GM19099 (cell line): ENCODE results near the gene ZDHHC14.

ENCODE experiments used
- POLR2A ChIP-seq: IDR thresholded peaks from 3 replicates; pipeline ENCODE4 v1.6.1; 2011; ENCODE audit warnings: low read depth; ENCODE audit not compliant: insufficient read length; ENCODE audit errors: extremely low read depth

The ZDHHC14 gene

GRCh38 chr6:157574851-157575424 is 193.9 kb downstream of the ZDHHC14 start:
- TF ChIP-seq POLR2A = no peak

GRCh38 chr6:157575436-157576145 is 194.6 kb downstream of the ZDHHC14 start:
- TF ChIP-seq POLR2A = no peak

DNA sequence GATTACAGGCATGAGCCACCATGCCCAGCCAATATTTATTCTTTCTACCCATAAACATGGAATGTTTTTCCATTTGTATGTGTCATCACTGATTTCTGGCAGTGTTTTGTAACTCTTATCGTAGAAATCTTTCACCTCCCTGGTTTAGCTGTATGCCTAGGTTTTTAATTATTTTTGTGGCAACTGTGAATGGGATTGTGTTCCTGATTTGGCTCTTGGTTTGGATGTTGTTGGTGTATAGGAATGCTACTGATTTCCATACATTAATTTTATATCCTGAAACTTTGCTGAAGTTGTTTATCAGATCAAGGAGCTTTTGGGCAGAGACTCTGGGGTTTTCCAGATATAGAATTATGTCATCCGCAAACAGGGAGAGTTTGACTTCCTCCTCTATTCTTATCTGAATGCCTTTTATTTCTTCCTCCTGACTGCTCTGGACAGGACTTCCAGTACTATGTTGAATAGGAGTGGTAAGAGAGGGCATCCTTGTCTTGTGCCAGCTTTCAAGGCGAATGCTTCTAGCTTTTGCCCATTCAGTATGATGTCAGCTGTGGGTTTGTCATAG is 198.6 kb downstream of the ZDHHC14 start:
- TF ChIP-seq POLR2A = no peak

GRCh38 chr6:157584036-157584435 is 203.0 kb downstream of the ZDHHC14 start:
- TF ChIP-seq POLR2A = no peak

GRCh38 chr6:157585274-157586087 is 204.5 kb downstream of the ZDHHC14 start:
- TF ChIP-seq POLR2A = no peak

DNA sequence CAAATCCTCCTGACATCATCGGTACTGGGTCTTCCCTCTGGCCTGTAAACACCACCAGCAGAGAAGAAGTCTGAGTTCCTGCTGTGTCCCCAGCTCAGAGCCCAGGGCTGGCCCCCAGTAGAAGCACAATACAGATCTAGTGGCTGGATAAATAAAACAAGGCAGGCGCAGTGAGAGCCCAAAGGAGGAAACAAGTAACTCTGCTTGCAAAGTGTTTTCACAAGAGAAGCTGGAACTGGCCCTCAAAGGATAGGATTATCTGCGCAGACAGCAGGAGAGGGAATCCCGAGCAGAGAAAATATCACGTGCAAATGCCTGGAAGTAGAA is 205.1 kb downstream of the ZDHHC14 start:
- TF ChIP-seq POLR2A = no peak

GRCh38 chr6:157586476-157587126 is 205.6 kb downstream of the ZDHHC14 start:
- no peak for TF ChIP-seq POLR2A

DNA sequence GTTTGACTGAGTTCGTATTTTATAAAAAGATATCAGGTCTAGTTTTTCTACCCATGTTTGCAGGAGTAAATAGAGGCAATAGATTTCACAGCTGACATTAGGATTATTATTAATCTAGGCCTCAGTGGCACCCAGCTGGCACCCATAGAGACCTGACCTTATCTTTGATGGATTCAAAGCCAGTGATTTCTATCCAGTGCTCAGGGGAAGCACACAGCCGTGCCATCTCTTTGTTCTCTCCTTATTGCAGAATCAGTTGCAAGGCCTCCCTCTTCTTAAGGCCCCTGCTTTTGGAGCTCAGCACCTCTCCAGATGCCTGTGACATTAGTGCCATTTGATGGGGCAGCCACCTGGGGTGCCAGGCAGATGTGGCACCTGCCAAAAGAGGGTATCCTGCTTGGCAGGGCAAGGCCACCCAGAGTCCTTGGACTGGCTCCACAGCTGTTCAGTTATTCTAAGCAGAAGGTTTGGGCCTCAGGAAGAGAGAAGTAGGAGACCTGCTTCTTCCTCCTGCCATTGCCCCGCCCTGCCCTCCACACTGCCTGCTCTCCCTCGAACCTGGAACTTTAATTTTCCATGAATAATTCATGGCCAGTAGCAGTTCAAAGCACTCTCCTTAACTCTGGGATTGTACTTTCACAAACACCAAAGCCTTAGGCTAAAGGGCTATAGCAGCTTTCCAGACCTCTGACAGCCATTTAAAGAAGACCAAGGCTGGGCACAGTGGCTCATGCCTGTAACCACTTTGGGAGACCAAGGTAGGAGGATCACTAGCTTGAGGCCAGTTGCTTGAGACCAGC is 206.3 kb downstream of the ZDHHC14 start:
- TF ChIP-seq POLR2A = no peak

DNA sequence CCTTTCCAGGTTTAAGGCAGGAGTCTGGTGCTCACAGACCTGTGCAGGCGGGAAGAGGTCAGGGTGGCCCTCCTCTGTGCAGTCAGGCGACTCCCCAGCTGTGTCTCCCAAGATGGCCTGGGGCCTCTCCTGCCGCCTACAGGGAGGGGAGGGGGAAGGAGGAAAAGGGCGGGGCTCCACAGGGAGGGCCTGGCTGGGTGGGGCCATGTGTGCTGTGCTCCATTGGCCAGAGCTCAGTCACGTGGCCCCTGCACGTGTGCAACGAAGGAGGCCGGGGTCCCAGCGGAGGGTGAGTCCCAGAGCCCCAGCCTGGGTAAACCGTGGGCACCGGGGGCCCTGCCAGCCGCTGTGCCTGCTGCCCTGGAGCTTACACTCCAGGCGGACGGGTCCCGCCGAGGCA is 211.6 kb downstream of the ZDHHC14 start:
- TF ChIP-seq POLR2A = no peak

- no peak for TF ChIP-seq POLR2A
Observed at GRCh38 chr6:157592980-157593379, 212.0 kb downstream of the ZDHHC14 start.

- TF ChIP-seq POLR2A = no peak
Observed at GRCh38 chr6:157593596-157593995, 212.6 kb downstream of the ZDHHC14 start.

DNA sequence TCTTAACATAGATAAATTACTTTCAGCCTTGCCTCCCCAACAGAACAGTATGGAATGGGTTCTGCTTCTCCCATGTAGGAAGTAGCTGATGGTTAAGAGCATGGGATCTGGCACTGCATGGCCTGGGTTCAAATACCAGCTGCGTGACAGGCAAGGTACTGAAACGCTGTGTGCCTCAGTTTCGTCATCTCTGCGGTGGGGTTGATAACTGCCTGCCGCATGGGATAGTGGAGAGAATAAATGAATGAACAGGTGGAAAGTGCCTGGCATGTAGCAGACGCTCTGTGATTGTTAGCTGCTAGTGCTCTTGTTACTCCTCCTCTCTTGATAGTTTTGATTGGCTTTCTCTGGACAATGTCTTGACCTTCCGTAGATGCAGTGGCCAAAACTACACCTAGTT is 213.3 kb downstream of the ZDHHC14 start:
- no peak for TF ChIP-seq POLR2A

- no peak for TF ChIP-seq POLR2A
Observed at GRCh38 chr6:157595768-157596167, 214.8 kb downstream of the ZDHHC14 start.

DNA sequence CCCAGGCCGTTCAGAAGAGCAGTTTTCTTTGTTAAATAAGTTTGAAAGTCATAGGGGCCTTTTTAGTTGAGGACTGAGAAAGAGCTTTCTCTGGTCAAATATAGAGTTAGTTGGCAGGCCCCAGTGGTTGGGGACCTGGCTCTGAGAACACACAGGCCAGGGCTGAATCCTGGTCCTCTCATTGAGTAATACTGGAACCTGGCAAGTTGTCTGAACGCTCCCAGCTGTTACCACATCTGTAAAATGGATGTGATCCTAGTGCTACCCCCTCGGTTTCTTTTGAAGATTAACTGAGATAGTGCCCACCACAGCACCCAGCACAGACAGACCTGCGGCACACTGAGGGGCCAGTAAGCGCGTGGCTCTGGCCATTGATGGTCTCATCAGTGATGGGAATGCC is 215.5 kb downstream of the ZDHHC14 start:
- TF ChIP-seq POLR2A = no peak
